H9 (cell line): ENCODE measurements around the gene CNGA4. TPM values are rescaled to one million over a fixed set of nuclear protein-coding genes. Genes with fewer than 3 reads are reported as not detected.

Experiments
- DNase-seq: peaks from one replicate; pipeline ENCODE4 v3.0.0-alpha.2; 2017
- H2AFZ ChIP-seq: one replicate; pipeline ENCODE4 v1.6.1; 2013; ENCODE audit warnings: mild to moderate bottlenecking, low read length, control low read depth, moderate library complexity
- H2AK5ac ChIP-seq: 2 replicates; pipeline ENCODE4 v1.6.1; 2013; ENCODE audit warnings: low read length, control low read depth, mixed read lengths; ENCODE audit not compliant: insufficient read length
- H2BK120ac ChIP-seq: one replicate; pipeline ENCODE4 v1.6.1; 2013; ENCODE audit warnings: low read depth, mild to moderate bottlenecking, low read length, control low read depth, inconsistent platforms; ENCODE audit not compliant: poor library complexity, severe bottlenecking
- H2BK12ac ChIP-seq: 2 replicates; pipeline ENCODE4 v1.6.1; 2013; ENCODE audit warnings: low read length, control low read depth, mixed read lengths, low read depth; ENCODE audit not compliant: insufficient read length
- H2BK15ac ChIP-seq: 2 replicates; pipeline ENCODE4 v1.6.1; 2013; ENCODE audit warnings: low read depth, low read length, control low read depth
- H2BK20ac ChIP-seq: one replicate; pipeline ENCODE4 v1.6.1; 2013; ENCODE audit warnings: low read depth, mild to moderate bottlenecking, low read length, control low read depth, inconsistent platforms; ENCODE audit not compliant: poor library complexity, severe bottlenecking
- H2BK5ac ChIP-seq: 2 replicates; pipeline ENCODE4 v1.6.1; 2013; ENCODE audit warnings: low read length, control low read depth, mixed read lengths; ENCODE audit not compliant: insufficient read length
- H3K14ac ChIP-seq: 2 replicates; pipeline ENCODE4 v1.6.1; 2013; ENCODE audit warnings: low read length, control low read depth; ENCODE audit not compliant: insufficient read depth
- H3K18ac ChIP-seq: 2 replicates; pipeline ENCODE4 v1.6.1; 2013; ENCODE audit warnings: low read depth, mild to moderate bottlenecking, mixed read lengths, low read length, control low read depth; ENCODE audit not compliant: insufficient read length
- H3K23ac ChIP-seq: 2 replicates; pipeline ENCODE4 v1.6.1; 2013; ENCODE audit warnings: low read length, control low read depth, mixed read lengths, low read depth; ENCODE audit not compliant: insufficient read length
- H3K23me2 ChIP-seq: 2 replicates; pipeline ENCODE4 v1.6.1; 2013; ENCODE audit warnings: low read depth, mild to moderate bottlenecking, mixed read lengths, low read length, control low read depth; ENCODE audit not compliant: insufficient read length, poor library complexity, severe bottlenecking
- H3K27ac ChIP-seq: 2 replicates; pipeline ENCODE4 v1.5.1; 2013; ENCODE audit warnings: low read length, control low read depth, mixed read lengths, low read depth; ENCODE audit not compliant: insufficient read length
- H3K27me3 ChIP-seq: 2 replicates; pipeline ENCODE4 v1.6.1; 2013; ENCODE audit warnings: low read length, control low read depth, inconsistent platforms; ENCODE audit not compliant: insufficient read depth
- H3K4ac ChIP-seq: 2 replicates; pipeline ENCODE4 v1.6.1; 2013; ENCODE audit warnings: low read depth, mild to moderate bottlenecking, control low read depth, inconsistent platforms, low read length, moderate library complexity
- H3K4me1 ChIP-seq: 2 replicates; pipeline ENCODE4 v1.6.1; 2013; ENCODE audit warnings: low read length, control low read depth, inconsistent platforms; ENCODE audit not compliant: insufficient read depth
- H3K4me2 ChIP-seq: 2 replicates; pipeline ENCODE4 v1.6.1; 2013; ENCODE audit warnings: low read length, control low read depth, mixed read lengths; ENCODE audit not compliant: insufficient read length, insufficient read depth
- H3K56ac ChIP-seq: 2 replicates; pipeline ENCODE4 v1.6.1; 2013; ENCODE audit warnings: low read depth, mild to moderate bottlenecking, mixed read lengths, low read length, control low read depth; ENCODE audit not compliant: insufficient read length
- H3K79me1 ChIP-seq: 2 replicates; pipeline ENCODE4 v1.6.1; 2013; ENCODE audit warnings: low read depth, mild to moderate bottlenecking, moderate library complexity, low read length, control low read depth, inconsistent platforms; ENCODE audit not compliant: insufficient read depth, poor library complexity, severe bottlenecking
- H3K79me2 ChIP-seq: 2 replicates; pipeline ENCODE4 v1.6.1; 2013; ENCODE audit warnings: low read length, control low read depth, inconsistent platforms; ENCODE audit not compliant: insufficient read depth
- H3K9ac ChIP-seq: 2 replicates; pipeline ENCODE4 v1.6.1; 2013; ENCODE audit warnings: low read length, control low read depth, mixed read lengths; ENCODE audit not compliant: insufficient read length; ENCODE audit errors: extremely low read depth
- H3K9me3 ChIP-seq: one replicate; pipeline ENCODE4 v1.6.1; 2013; ENCODE audit warnings: low read depth, low read length, inconsistent platforms; ENCODE audit not compliant: control insufficient read depth
- H3T11ph ChIP-seq: one replicate; pipeline ENCODE4 v1.6.1; 2013; ENCODE audit warnings: mild to moderate bottlenecking, low read length, control low read depth, inconsistent platforms
- H4K20me1 ChIP-seq: one replicate; pipeline ENCODE4 v1.6.1; 2013; ENCODE audit not compliant: control insufficient read depth, insufficient read length, insufficient read depth
- H4K5ac ChIP-seq: 2 replicates; pipeline ENCODE4 v1.6.1; 2013; ENCODE audit warnings: low read depth, mild to moderate bottlenecking, mixed read lengths, low read length, control low read depth; ENCODE audit not compliant: insufficient read length
- H4K8ac ChIP-seq: replicated peaks from 2 replicates; pipeline ENCODE4 v1.6.1; 2013; ENCODE audit warnings: low read length, control low read depth, mixed read lengths, low read depth; ENCODE audit not compliant: insufficient read length
- H4K91ac ChIP-seq: 2 replicates; pipeline ENCODE4 v1.6.1; 2013; ENCODE audit warnings: low read depth, mild to moderate bottlenecking, moderate library complexity, mixed read lengths, low read length, control low read depth; ENCODE audit not compliant: insufficient read length
- H3K27ac Mint-ChIP-seq, 3 experiments: 2 replicates in 2 of 3; 3 replicates in 1 of 3; pipeline ENCODE4 v1.8.0; 2020 to 2021; ENCODE audit warnings: mixed read lengths in 3 of 3, mild to moderate bottlenecking in 1 of 3, moderate library complexity in 1 of 3
- H3K27me3 Mint-ChIP-seq: 2 replicates; pipeline ENCODE4 v1.8.0; 2021; ENCODE audit warnings: low read depth, mild to moderate bottlenecking, moderate library complexity, mixed read lengths
- H3K36me3 Mint-ChIP-seq, 3 experiments: 2 replicates in 2 of 3; 3 replicates in 1 of 3; pipeline ENCODE4 v1.8.0; 2020 to 2021; ENCODE audit warnings: low read depth in 3 of 3, mixed read lengths in 3 of 3; ENCODE audit not compliant: insufficient read depth in 1 of 3
- H3K4me1 Mint-ChIP-seq, 2 experiments: 2 replicates each; pipeline ENCODE4 v1.8.0; 2020; ENCODE audit warnings: mixed read lengths in 2 of 2
- H3K4me3 Mint-ChIP-seq, 2 experiments: 2 replicates in 1 of 2; 3 replicates in 1 of 2; pipeline ENCODE4 v1.8.0; 2020 to 2021; ENCODE audit warnings: mild to moderate bottlenecking in 2 of 2, mixed read lengths in 2 of 2, moderate library complexity in 1 of 2
- H3K9me3 Mint-ChIP-seq, 2 experiments: 2 replicates in 1 of 2; 3 replicates in 1 of 2; pipeline ENCODE4 v1.8.0; 2020; ENCODE audit warnings: mild to moderate bottlenecking in 2 of 2, mixed read lengths in 2 of 2, moderate library complexity in 1 of 2
- WGBS: extraction: QIAGEN DNeasy Blood & Tissue Kit; methylation state at CpG from one replicate; pipeline ENCODE4 v1.1.7; 2013; ENCODE audit warnings: missing lambda C conversion rate, low lambda C conversion rate, mixed read lengths; ENCODE audit not compliant: insufficient read length; ENCODE audit errors: extremely low coverage; 5-methylcytosine and 5-hydroxymethylcytosine counted together
- total RNA-seq: library from RNA; stranded (reverse); gene quantifications from 2 replicates; pipeline ENCODE4 v1.2.1, GENCODE V29; 2021
- TF ChIP-seq, protein P1 (sequence below): fragments of 200-600 bp; sonication (generic); conservative IDR thresholded peaks from 3 replicates; pipeline ENCODE4 v1.8.0; 2021; ENCODE audit warnings: antibody characterized with exemption, mild to moderate bottlenecking

Gene CNGA4
- total RNA-seq, 1 experiment from 2014 or later, result 0.11 TPM

DNA sequence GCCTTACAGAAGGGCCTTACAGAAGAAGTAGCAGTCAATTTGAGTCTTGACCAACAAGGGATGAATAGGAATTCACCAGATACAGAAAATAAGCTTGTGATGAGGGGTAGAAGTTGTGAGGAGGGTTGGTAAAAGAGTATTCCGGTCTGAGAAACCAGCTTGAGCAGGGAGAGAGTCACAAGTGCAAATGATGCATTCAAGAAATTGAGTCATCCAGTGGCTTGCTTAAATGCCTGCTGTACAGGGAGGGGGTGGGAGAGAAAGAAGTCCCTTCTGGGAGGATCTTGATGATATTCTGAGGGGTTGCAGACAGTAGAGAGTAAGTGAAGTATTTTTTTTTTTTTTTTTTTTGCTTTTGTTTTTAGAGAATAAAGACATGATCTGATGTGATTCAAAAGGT lies 29.9 kb downstream of the CNGA4 start:
- DNase-seq, result no peak
- no peak overlapping the region for H3K27ac ChIP-seq
- WGBS, result no CpG with 5 or more reads among the region's 1 CpG

More for the DNA sequence above, 29.9 kb downstream of the CNGA4 start:
- H3K9me3 ChIP-seq, result no peaks in the 10 kb centered on the region
- no peak overlapping the region for H3K14ac ChIP-seq
- no peaks in the 10 kb centered on the region for H4K20me1 ChIP-seq
- H3K9me3 Mint-ChIP-seq, result no peaks in the 10 kb centered on the region
- no peak overlapping the region for H4K91ac ChIP-seq
- H3T11ph ChIP-seq, result no peak overlapping the region
- no peaks in the 10 kb centered on the region for H3K79me1 ChIP-seq
- H2BK15ac ChIP-seq, result no peak overlapping the region
- H3K27me3 Mint-ChIP-seq, result peaks cover 35% of the 10 kb centered on the region
- no peaks in the 10 kb centered on the region for H3K79me2 ChIP-seq
- H3K4me1 Mint-ChIP-seq, result peaks cover 13 to 14% of the 10 kb centered on the region in 2 experiments
- no peak overlapping the region for H3K4me3 Mint-ChIP-seq
- no peak overlapping the region for H3K56ac ChIP-seq
- H3K23ac ChIP-seq, result no peak overlapping the region
- TF ChIP-seq, protein P1, sequence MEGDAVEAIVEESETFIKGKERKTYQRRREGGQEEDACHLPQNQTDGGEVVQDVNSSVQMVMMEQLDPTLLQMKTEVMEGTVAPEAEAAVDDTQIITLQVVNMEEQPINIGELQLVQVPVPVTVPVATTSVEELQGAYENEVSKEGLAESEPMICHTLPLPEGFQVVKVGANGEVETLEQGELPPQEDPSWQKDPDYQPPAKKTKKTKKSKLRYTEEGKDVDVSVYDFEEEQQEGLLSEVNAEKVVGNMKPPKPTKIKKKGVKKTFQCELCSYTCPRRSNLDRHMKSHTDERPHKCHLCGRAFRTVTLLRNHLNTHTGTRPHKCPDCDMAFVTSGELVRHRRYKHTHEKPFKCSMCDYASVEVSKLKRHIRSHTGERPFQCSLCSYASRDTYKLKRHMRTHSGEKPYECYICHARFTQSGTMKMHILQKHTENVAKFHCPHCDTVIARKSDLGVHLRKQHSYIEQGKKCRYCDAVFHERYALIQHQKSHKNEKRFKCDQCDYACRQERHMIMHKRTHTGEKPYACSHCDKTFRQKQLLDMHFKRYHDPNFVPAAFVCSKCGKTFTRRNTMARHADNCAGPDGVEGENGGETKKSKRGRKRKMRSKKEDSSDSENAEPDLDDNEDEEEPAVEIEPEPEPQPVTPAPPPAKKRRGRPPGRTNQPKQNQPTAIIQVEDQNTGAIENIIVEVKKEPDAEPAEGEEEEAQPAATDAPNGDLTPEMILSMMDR, result no peak
- H3K4me1 ChIP-seq, result no peaks in the 10 kb centered on the region
- peaks cover 0 to 28% (median 8%) of the 10 kb centered on the region in 3 experiments; a peak in 4 of 7 replicates for H3K36me3 Mint-ChIP-seq
- H3K27me3 ChIP-seq, result no peaks in the 10 kb centered on the region
- no peak overlapping the region for H3K4me2 ChIP-seq
- no peak overlapping the region for H3K4ac ChIP-seq
- H4K8ac ChIP-seq, result no peak overlapping the region
- no peak overlapping the region for H3K27ac Mint-ChIP-seq
- H4K5ac ChIP-seq, result no peak overlapping the region
- no peak overlapping the region for H2AK5ac ChIP-seq
- no peak overlapping the region for H2BK5ac ChIP-seq
- no peak overlapping the region for H3K18ac ChIP-seq
- no peak overlapping the region for H2BK120ac ChIP-seq
- no peak overlapping the region for H2AFZ ChIP-seq
- H2BK20ac ChIP-seq, result no peak overlapping the region
- no peaks in the 10 kb centered on the region for H3K23me2 ChIP-seq
- H2BK12ac ChIP-seq, result no peak overlapping the region
- H3K9ac ChIP-seq, result no peak overlapping the region
